GM21723 (cell line): ENCODE measurements around the gene GET4.

ENCODE experiments used
- ATAC-seq: cut with Tn5 transposase; IDR thresholded peaks from one replicate; pipeline ENCODE4 v1.9.1; 2021; ENCODE audit warnings: mild to moderate bottlenecking, moderate library complexity; ENCODE audit not compliant: unreplicated experiment

The GET4 gene

DNA sequence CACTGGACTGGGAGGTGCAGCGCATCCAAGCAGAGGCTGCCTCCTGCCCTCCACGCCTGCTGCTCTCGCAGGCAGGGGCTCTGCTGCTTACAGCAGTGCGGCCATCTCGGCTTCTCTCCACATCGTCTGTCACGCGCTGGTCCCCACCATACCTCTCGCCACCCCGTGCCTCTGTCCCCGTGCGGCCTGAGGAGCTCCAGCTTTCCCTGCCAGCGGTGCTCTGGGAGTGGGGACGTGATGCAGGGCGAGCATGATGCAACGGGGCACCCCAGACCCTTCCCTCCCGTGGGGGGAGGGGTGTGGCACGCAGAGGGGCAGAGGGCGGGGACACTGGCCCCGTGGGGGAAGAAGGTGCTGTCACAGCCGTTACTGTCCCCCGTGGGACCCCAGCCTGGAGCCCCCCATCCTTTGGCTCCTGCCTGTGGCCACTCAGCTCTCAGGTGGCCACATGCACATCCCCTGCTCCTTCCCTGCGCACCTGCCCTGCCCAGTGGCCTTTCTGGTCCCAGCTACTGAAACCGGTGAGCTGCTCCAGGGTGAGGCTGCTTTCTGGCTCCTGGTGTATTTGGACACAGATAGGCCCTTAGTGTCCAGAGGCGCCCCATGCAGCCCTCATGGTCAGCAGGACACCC lies 9.0 kb downstream of the GET4 start:
- no peak for ATAC-seq

DNA sequence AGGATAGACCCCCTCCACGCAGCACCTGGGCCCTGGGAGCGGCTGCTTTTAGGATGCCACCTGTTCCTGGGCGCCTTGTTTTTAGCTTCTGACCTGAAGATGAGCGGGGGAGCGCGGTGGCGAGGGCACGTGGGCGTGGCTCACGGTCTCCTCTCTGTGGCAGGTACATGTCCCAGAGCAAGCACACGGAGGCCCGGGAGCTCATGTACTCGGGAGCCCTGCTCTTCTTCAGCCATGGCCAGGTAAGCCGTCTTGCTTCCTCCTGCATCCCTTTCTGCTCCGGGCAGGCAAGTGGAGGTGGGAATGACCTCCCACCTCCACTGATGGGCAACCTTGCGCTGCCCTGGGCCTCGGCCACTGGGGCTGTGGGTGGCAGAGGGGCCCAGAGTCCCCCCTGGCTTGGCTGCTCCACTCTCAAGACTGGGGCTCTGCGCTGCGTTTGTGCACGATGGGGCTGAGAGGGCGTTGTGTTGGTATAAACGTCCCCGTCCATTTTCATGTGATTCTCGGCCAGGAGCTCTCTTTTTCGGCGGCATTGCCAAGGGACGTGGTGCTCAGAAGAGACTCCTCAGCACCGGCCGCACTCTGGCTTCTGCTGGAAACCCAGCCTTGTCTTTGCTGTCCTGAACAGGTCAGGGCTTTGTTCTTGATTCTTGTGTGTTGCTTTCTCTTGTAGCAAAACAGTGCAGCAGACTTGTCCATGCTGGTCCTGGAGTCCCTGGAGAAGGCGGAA lies 9.7 kb downstream of the GET4 start:
- no peak for ATAC-seq

- ATAC-seq = no peak
These were observed 10.5 kb downstream of the GET4 start for GRCh38 chr7:886626-887487.

DNA sequence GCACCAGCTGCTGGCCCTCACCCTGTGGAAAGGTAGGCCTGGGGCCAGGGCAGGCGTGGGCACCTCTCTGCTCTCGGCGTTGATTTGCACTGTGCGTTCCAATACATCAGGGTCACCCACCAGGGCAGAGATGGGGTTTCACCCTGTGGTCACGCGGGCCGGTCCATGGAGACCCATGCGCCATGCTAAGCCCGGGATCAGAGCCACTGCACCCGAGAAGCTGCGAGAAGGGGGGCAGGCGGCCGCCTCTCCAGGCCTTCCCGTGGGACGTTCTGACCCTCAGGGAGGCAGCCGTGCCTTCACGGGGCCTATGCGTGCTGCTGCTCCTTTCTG lies 11.1 kb downstream of the GET4 start:
- ATAC-seq = no peak

GRCh38 chr7:888081-889024 lies 12.0 kb downstream of the GET4 start:
- no peak for ATAC-seq

DNA sequence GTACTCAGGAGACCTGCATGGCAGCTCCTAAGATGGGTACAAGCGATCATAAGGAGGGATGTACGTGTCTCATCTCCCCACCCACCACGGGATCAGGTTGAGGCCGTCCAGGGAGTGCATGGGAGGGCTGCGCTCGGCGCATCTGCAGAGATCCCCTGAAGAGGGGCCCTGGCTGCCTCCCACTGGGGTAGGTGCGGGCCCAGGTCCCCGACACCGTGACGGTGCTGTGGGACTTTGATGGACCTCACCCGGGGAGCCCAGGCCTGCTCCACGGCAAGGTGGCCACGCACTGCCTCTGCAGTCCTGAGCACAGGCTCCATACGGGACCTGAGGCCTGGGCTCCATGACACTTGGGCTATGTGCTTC lies 12.7 kb downstream of the GET4 start:
- no peak for ATAC-seq

GRCh38 chr7:889391-889790 lies 13.0 kb downstream of the GET4 start:
- ATAC-seq = no peak

DNA sequence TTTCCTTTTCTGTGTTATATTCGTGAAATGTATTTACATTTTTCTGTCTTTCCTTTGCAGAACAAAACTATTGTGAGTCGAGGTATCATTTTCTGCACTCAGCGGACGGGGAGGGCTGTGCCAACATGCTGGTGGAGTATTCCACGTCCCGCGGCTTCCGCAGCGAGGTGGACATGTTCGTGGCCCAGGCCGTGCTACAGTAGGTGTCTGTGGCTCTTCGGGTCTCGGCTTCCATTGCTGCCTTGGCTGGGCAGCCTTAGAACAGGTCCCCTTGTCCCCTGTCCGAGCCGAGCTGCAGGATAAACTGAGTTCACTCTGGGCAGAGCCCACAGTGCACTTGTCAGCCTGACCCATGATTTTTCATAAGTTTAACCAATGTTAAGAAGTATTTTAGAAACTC lies 14.5 kb downstream of the GET4 start:
- no peak for ATAC-seq

DNA sequence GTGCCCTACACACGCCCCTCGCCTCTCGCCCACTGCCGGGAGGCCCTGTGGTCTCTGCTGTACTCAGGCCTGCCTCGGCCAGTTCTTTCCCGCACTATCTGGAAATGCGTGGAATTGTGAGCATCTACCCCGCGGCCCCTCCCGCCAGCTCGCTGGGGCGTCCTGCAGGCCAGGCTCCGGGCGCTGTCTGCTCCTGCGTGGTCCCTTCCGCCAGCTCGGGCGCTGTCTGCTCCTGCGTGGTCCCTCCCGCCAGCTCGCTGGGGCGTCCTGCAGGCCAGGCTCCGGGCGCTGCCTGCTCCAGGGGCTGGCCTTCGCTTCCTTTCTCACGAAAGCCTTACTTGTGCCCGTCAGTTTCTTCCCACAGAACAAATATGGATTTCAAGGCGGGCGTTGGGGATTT lies 14.9 kb downstream of the GET4 start:
- no peak for ATAC-seq

- ATAC-seq = no peak
These were observed 15.5 kb downstream of the GET4 start for GRCh38 chr7:891805-892204.

DNA sequence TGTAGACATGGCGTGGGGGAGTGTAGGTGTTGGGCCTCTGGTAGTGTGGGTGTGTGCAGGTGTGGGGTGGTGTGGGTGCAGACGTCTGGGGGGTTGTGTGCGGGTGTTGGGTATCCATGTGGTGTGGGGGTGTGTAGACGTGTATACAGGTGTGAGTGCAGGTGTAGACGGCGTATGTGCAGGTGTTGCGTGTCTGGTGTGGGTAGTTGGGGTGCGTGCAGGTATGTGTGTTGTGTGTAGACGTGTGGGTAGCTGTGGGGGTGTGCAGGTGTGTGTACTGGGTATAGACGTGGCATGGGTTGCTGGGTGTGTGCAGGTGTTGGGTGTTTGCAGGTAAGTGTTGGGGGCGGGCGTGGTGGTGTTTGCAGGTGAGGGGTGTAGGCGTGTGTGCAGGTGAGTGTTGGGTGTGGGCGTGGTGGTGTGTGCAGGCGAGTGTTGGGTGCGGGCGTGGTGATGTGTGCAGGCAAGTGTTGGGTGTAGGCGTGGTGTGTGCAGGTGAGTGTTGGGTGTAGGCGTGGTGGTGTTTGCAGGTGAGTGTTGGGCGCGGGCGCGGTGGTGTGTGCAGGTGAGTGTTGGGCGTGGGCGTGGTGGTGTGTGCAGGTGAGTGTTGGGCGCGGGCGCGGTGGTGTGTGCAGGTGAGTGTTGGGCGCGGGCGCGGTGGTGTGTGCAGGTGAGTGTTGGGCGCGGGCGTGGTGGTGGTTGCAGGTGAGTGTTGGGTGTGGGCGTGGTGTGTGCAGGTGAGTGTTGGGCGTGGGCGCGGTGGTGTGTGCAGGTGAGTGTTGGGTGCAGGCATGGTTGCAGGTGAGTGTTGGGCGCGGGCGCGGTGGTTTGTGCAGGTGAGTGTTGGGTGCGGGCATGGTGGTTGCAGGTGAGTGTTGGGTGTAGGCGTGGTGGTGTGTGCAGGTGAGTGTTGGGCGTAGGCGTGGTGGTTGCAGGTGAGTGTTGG lies 16.6 kb downstream of the GET4 start:
- ATAC-seq = no peak

GRCh38 chr7:893686-894085 lies 17.3 kb downstream of the GET4 start:
- no peak for ATAC-seq

DNA sequence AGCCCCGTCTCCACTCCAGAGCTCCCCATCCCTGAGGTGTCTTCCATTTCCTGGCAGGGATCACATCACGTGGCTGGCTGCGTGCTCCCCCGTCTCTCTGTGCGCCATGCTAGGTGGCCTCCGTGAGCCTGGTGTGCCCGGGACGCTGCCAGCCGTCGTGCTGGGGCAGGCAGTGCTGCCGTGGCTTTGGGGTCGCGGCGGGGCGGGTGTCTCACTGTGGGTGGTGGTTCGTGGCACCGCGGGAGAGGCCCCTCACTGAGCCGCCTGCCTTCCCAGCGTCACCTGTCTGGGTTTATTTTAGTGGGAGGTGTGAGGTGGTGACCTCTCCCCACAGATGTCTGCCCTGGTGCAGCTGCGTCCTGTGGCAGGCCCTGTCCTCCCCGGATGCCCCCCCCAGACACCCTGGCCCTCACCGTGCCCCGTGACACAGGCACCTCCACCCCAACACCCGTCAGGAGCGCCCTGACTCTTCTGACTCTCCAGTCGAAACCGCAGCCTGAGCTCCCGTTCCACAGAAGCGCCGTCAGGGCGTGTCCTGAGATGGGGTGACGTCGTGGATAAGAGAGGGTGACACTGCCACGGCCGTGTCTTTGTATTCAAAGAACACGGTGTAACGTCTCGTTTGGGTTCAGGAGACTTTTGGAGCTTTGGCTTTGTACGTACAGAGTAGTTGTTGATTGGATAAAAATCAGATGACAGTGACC lies 18.0 kb downstream of the GET4 start:
- ATAC-seq = no peak

DNA sequence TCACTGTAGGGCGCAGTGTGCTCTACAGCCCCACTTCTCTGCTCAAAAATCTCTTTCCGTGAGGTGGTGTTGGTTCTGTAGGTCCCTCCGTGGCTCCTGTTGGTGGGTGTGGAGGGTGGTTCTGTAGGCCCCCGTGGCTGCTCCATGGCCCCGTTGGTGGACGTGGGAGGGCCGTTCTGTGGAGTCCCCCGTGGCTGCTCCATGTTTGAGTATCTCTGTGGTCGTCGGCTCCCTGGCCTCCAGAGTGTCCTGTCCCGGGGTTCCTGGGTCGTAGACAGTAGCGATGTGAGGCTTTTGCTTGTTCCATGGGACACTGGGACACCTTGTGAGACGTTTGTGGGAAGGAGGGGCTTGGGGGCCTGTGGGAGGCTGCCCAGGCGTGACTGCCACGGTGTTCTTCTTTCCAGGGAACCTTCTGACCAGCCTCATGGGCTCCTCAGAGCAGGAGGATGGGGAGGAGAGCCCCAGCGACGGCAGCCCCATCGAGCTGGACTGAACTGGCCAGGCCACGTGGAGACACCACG lies 18.6 kb downstream of the GET4 start:
- ATAC-seq = no peak

- no peak for ATAC-seq
These were observed 19.2 kb downstream of the GET4 start for GRCh38 chr7:895451-896052.

DNA sequence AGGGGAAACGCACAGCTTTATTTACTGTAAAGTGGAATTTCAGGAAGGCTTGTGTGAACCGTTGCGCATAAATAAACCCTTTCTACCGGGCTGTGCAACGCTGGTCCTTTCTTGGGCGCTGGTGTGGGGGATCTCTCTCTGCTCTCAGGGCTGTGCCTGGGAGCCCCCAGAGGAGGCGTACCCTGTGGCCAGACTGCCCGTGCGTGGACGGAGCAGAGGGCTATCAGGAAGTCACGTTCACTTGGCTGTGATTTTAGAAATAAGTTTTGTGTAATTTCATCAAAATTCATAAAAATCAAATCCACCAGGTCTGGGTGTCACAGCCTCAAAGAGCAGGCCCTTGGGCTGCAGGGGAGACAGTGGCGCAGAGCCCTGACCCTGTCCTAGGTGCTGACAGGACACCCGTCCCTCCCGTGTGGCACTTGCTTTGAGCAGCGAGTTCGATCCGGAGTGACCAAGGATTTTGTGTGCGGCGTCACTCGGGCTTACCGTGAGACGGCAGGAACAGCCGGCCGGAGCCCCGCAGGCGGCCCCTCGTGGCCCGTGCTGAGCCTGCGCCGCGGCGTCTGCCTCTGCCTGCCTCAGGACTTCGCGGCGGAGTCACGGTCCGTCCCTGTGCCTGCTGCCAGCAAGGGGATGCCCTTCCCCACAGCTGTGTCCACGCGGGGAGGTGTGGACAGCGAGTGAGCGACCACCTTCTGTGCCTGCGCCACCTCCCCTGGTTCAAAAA lies 20.2 kb downstream of the GET4 start:
- ATAC-seq = no peak

- no peak for ATAC-seq
These were observed 20.7 kb downstream of the GET4 start for GRCh38 chr7:897086-897485.

- ATAC-seq = no peak
These were observed 21.5 kb downstream of the GET4 start for GRCh38 chr7:897771-898376.
